ENCODE results near the gene SLC11A2. TPM values are rescaled to one million over a fixed set of nuclear protein-coding genes. Genes with fewer than 3 reads are reported as not detected.
"Not testable (repeated sequence)": the region's sequence is repeated elsewhere in the genome, so short reads cannot be mapped to it uniquely, and the experiment has no call there.

SLC11A2 gene
- total RNA-seq, 2 experiments from 2014 or later = 31.0 to 32.9 TPM

DNA sequence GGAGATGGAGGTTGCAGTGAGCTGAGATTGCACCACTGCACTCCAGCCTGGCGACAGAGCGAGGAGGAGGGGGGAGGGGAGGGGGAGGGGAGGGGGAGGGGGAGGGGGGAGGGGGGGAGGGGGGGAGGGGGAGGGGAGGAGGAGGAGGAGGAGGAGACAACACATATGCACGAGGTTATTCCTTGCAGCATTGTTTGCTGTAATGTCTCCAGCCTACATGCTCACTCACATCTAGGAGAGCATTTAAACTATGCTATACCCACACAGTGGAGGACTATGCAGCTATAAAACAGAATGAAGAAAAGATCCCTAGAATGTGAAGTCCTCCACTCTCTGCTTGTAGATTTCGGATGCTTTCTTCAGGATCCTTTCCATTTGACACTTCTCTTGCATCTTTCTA lies 77.4 kb downstream of the SLC11A2 start:
- H3K4me3 Mint-ChIP-seq = no peak overlapping the region
- DNase-seq (no peak), ATAC-seq (no peak)
- H3K27me3 Mint-ChIP-seq = no peaks in the 10 kb centered on the region
- ChIA-PET POLR2A (no interaction called here), CTCF (no interaction called here)
- no peaks in the 10 kb centered on the region for H3K9me3 Mint-ChIP-seq (ENCODE audit: low read depth)
- no peaks in the 10 kb centered on the region for H3K36me3 Mint-ChIP-seq (ENCODE audit: low read depth)
- intact Hi-C loops (cut with DNase I, micrococcal nuclease) = no loop called here
- no peak overlapping the region for H3K27ac Mint-ChIP-seq
- no peaks in the 10 kb centered on the region for H3K4me1 Mint-ChIP-seq

DNA sequence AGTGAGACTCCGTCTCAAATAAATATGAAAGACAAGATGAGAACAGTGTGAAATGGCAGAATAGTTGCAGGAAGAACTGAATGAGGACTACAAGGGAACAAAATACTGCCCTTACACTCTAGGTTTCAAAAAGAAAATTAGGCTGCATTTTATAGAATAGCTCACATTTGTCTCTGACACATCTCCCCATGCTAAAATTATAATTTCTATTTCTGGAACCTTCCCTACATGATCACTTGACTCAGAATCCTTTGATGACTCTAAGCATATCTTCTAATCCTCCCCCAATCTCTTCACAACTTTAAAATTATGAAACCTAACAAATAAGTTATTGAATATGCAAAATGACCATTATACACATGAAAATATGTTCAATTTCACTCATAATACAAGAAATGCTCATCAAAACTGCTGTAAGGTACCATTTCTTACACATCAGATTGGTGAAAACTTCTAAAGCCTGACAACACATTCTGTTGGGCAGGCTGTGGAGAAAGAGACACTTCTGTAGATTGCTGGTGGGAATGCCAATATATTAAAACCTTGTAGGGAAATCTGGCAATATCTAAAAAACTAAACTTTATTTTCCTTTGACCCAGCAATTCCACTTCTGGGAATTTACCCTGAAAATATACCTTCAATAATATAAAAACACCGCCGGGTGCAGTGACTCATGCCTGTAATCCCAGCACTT lies 78.1 kb downstream of the SLC11A2 start:
- Mint-ChIP-seq H3K4me1 (no peaks in the 10 kb centered on the region), H3K36me3 (ENCODE audit: low read depth) (no peaks in the 10 kb centered on the region), H3K4me3 (no peak overlapping the region), H3K27ac (no peak overlapping the region), H3K9me3 (ENCODE audit: low read depth) (no peaks in the 10 kb centered on the region), H3K27me3 (no peaks in the 10 kb centered on the region)
- DNase-seq = no peak
- POLR2A ChIA-PET = interaction anchor here (0.7 kb wide), 1 partner anchor 96 kb away, joined by 3 read pairs; no protein-coding TSS in a partner anchor
- ATAC-seq = no peak
- intact Hi-C loops (cut with DNase I, micrococcal nuclease) = no loop called here
- CTCF ChIA-PET = no interaction called here

DNA sequence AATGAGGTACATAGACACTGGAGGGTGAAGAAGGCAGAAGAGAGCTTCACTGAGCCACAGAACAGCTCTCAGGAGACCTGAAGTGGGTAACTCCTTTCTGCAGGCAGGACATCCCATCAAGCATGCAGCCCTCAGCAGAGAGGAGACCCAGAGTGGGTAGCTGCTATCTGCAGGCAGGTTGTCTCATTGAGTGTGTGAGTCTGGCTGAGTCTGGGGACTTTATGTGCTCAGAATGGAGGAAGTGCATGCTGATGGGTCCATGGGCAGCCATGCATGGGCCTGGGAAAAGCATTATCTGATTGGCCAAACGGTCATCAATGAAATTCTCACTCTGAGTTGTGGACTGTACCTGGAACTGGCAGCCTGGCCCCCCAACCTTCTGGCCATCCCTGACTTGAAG lies 88.5 kb downstream of the SLC11A2 start:
- H3K27me3 Mint-ChIP-seq = no peaks in the 10 kb centered on the region
- H3K36me3 Mint-ChIP-seq (ENCODE audit: low read depth) = peaks cover 3% of the 10 kb centered on the region
- ATAC-seq = no peak
- H3K9me3 Mint-ChIP-seq (ENCODE audit: low read depth) = peaks cover 3% of the 10 kb centered on the region
- intact Hi-C loops (cut with DNase I, micrococcal nuclease) = no loop called here
- POLR2A ChIA-PET = no interaction called here
- CTCF ChIA-PET = interaction anchor here (0.6 to 2.1 kb wide), 3 partner anchors 13 to 1829 kb away, joined by 3 to 5 read pairs (median 3); a partner anchor contains a TSS
- H3K4me1 Mint-ChIP-seq = peaks cover 8% of the 10 kb centered on the region
- DNase-seq = no peak
- no peak overlapping the region for H3K27ac Mint-ChIP-seq
- no peak overlapping the region for H3K4me3 Mint-ChIP-seq

DNA sequence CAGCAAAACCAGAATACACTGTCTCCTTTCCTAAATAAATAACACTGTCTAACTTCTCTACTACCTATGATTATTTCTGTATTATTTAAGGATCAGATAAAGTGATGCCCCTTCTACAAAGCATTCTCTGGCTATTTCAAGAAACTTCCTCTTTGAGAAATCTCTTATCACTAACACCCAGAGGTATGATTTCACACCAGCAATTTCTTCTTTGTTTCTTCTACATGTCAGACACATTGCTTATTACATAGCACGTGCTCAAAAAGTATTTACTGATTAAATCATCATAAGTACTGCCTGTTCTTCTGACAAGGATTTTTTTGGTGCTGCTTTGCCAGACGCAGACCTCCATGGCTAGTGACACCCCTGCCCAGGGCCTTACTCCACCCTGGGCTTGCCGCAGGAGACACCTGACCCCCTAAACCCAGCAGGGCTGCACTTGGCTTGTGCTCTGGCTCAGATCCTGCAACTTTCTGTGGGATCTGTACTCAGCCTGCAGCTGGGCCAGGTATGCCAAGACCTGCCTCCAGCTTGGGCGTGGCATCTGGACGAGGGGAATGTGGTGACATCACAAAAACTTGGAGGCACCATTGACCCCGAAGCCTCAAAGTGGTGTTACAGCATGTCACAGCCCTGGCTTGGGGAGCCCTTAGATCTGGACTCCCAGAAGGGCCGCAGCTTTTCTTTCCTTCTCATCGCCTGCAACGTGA lies 89.2 kb downstream of the SLC11A2 start:
- intact Hi-C loops (cut with DNase I, micrococcal nuclease) = no loop called here
- ChIA-PET POLR2A (no interaction called here), CTCF (interaction anchor here (0.6 to 2.1 kb wide), 2 partner anchors 12 to 359 kb away, joined by 3 to 5 read pairs; a partner anchor contains a TSS)
- H3K9me3 Mint-ChIP-seq (ENCODE audit: low read depth) = peaks cover 3% of the 10 kb centered on the region
- ATAC-seq (no peak), DNase-seq (no peak)
- peaks cover 10% of the 10 kb centered on the region for H3K4me1 Mint-ChIP-seq
- peaks cover 3% of the 10 kb centered on the region for H3K36me3 Mint-ChIP-seq (ENCODE audit: low read depth)
- H3K27me3 Mint-ChIP-seq = no peaks in the 10 kb centered on the region
- H3K4me3 Mint-ChIP-seq = no peak overlapping the region
- no peak overlapping the region for H3K27ac Mint-ChIP-seq

DNA sequence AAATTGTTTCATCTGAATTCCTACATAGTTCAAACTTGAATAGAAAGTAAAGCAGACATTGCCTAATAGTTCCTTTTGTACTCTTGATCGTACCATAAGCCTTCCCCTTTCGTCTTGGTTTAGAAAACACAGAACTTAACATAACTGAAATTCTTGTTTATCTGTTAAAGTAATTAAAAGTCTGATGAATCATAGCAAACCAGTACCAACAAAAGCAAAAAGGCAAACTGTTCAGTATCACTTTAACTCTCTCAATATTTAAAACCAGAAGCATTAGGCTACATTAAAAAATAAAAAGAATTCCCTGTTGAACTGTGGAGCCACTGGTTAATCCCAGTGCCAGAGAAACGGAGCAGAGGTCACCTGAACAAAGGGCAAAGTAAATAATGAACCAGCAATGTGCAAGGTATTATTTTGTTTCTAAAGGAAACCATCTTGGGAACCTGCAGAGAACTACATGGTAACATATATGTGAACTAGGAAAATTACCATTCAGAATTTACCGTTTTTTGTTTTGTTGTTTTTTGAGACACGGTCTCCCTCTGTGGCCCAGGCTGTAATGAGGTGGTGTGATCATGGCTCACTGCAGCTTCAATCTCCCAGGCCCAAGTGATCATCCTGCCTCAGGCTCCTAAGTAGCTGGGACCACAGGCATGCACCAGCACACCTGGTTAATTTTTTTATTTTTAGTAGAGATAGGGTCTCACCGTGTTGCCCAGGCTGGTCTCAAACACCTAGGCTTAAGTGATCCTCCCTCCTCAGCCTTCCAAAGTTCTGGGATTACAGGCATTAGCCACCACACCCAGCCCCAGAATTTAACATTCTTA lies 91.0 kb downstream of the SLC11A2 start:
- peaks cover 10% of the 10 kb centered on the region for H3K4me1 Mint-ChIP-seq
- no peaks in the 10 kb centered on the region for H3K27me3 Mint-ChIP-seq
- peaks cover 3% of the 10 kb centered on the region for H3K9me3 Mint-ChIP-seq (ENCODE audit: low read depth)
- ChIA-PET CTCF (no interaction called here), POLR2A (interaction anchor here (0.6 kb wide), 1 partner anchor 285 kb away, joined by 5 read pairs; no protein-coding TSS in a partner anchor)
- peaks cover 3% of the 10 kb centered on the region for H3K36me3 Mint-ChIP-seq (ENCODE audit: low read depth)
- no peak for DNase-seq
- no peak overlapping the region for H3K4me3 Mint-ChIP-seq
- intact Hi-C loops (cut with DNase I, micrococcal nuclease) = no loop called here
- H3K27ac Mint-ChIP-seq = no peak overlapping the region
- ATAC-seq = no peak

DNA sequence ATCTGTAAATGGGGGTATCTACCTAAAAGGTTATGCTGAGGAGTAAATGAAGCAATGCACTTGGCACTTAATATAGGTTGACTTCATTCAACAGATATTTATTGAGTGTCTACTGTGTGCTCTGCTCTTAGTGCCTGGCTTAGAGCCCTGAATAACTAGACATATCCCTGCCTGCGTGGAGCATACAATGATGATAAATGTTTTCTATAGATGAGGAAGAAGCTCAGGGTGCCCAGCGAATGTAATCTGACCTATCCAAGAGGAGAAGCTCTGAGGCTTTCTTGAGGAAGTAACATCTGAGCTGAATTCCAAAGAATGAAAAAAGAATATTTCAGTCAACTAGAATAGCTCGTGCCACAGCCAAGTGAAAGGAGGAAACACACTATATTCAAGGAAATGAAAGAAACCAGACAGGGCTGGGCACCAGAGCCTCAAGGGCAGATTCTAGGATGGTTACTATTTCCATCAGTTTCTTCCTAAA lies 91.8 kb downstream of the SLC11A2 start:
- H3K27ac Mint-ChIP-seq = no peak overlapping the region
- H3K27me3 Mint-ChIP-seq = no peaks in the 10 kb centered on the region
- peaks cover 10% of the 10 kb centered on the region for H3K4me1 Mint-ChIP-seq
- DNase-seq (no peak), ATAC-seq (no peak)
- POLR2A ChIA-PET = interaction anchor here (0.6 kb wide), 1 partner anchor 286 kb away, joined by 5 read pairs; no protein-coding TSS in a partner anchor
- peaks cover 3% of the 10 kb centered on the region for H3K9me3 Mint-ChIP-seq (ENCODE audit: low read depth)
- CTCF ChIA-PET = interaction anchor here (0.6 kb wide), 1 partner anchor 430 kb away, joined by 3 read pairs; no protein-coding TSS in a partner anchor
- peaks cover 3% of the 10 kb centered on the region for H3K36me3 Mint-ChIP-seq (ENCODE audit: low read depth)
- intact Hi-C loops (cut with DNase I, micrococcal nuclease) = no loop called here
- H3K4me3 Mint-ChIP-seq = no peak overlapping the region

DNA sequence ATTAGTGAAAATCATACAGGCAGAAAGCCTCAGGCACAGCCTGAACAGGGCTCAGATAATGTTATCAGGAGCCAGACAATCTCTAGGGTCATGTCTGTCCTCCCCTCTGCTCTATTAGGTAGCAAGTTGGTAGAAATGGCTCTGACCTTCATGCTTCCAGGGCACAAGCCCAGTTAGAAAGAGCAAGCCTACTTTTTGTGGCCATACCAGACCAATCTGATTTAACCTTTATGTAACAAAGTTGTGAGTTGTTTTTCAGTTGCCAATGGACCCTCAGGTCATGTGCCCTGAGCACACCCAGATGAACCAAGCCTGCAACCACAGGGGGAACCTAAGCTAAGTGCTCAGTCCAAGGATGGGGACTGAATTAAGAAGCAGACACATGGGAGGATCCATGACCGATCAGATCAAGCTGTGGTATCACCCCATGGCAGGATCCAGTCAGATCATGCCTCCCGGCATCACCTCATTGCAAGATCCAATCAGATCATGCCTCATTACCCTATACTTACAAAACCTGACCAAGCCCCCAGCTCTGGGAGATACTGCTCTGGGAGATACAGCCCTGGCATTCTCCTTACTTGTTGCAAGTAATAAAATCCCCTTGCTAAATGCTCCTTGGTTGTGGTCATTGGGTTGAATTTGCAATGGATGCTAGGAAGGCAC lies 92.6 kb downstream of the SLC11A2 start:
- Mint-ChIP-seq H3K9me3 (ENCODE audit: low read depth) (peaks cover 3% of the 10 kb centered on the region), H3K4me3 (no peak overlapping the region), H3K27ac (no peak overlapping the region), H3K36me3 (ENCODE audit: low read depth) (peaks cover 2% of the 10 kb centered on the region), H3K27me3 (no peaks in the 10 kb centered on the region), H3K4me1 (peaks cover 10% of the 10 kb centered on the region)
- CTCF ChIA-PET = interaction anchor here (0.6 kb wide), 1 partner anchor 108 kb away, joined by 3 read pairs; no protein-coding TSS in a partner anchor
- POLR2A ChIA-PET = no interaction called here
- ATAC-seq (peak; percentile 40), DNase-seq (no peak)
- intact Hi-C loops (cut with DNase I, micrococcal nuclease) = no loop called here

DNA sequence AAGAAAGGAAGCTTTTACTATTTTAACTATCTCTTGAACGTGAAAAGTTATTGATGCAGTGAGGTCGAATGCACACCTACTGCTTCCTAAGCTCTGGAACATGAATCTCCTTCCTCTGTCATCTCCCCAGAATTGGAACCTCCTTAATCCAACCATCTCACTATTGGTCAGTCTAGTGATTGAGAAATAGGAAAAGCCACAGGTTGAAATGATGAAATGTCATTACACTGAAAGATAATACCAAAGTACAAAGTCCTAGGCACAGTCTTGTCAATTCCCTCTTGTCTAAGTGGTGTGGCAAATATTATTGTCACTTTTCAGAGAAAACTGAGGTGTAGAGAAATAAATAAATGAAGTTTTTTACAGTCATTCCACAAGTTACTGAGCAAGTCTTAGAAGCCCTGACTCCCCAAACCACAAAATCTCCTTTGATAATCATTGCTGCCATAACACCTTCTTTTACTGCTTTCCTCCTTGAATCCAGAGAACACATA lies 93.3 kb downstream of the SLC11A2 start:
- DNase-seq (no peak), ATAC-seq (peak; percentile 70)
- H3K36me3 Mint-ChIP-seq (ENCODE audit: low read depth) = no peaks in the 10 kb centered on the region
- no peak overlapping the region for H3K4me3 Mint-ChIP-seq
- CTCF ChIA-PET = interaction anchor here (0.7 kb wide), 1 partner anchor 253 kb away, joined by 3 read pairs; no protein-coding TSS in a partner anchor
- intact Hi-C loops (cut with DNase I, micrococcal nuclease) = no loop called here
- H3K27ac Mint-ChIP-seq = no peak overlapping the region
- no peaks in the 10 kb centered on the region for H3K9me3 Mint-ChIP-seq (ENCODE audit: low read depth)
- POLR2A ChIA-PET = no interaction called here
- H3K27me3 Mint-ChIP-seq = no peaks in the 10 kb centered on the region
- H3K4me1 Mint-ChIP-seq = peaks cover 10% of the 10 kb centered on the region

DNA sequence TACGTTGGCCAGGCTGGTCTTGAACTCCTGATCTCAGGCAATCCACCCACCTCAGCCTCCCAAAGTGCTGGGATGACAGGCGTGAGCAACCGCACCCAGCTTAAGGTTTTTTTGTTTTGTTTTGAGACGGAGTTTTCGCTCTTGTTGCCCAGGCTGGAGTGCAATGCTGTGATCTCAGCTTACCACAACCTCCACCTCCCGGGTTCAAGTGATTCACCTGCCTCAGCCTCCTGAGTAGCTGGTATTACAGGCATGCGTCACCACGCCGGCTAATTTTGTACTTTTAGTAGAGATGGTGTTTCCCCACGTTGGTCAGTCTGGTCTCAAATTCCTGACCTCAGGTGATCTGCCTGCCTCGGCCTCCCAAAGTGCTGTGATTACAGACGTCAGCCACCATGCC lies 95.7 kb downstream of the SLC11A2 start:
- DNase-seq = peak; percentile 34
- H3K27ac Mint-ChIP-seq; H3K36me3 Mint-ChIP-seq (ENCODE audit: low read depth); intact Hi-C loops (cut with DNase I, micrococcal nuclease); H3K9me3 Mint-ChIP-seq (ENCODE audit: low read depth); CTCF ChIA-PET; ATAC-seq; H3K4me3 Mint-ChIP-seq; H3K27me3 Mint-ChIP-seq; POLR2A ChIA-PET: not testable (repeated sequence)
- H3K4me1 Mint-ChIP-seq = peaks cover 10% of the 10 kb centered on the region

DNA sequence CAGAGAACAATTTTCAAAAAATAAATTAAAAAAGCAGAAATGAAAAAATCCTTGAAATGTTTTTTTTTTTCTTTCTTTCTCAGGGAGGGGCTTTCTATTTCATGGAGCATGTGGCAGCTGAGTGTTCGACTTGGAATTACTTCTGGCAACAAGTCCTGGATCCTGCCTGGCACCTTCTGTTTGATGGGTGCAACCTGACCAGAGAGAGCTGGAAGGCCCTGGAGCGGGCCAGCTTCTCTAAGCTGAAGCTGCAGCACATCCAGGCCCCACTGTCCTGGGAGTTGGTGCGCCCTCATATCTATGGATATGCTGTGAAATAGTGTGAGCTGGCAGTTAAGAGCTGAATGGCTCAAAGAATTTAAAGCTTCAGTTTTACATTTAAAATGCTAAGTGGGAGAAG lies 96.4 kb downstream of the SLC11A2 start:
- Mint-ChIP-seq H3K9me3 (ENCODE audit: low read depth) (no peaks in the 10 kb centered on the region), H3K4me1 (peaks cover 16% of the 10 kb centered on the region), H3K27ac (no peak overlapping the region), H3K36me3 (ENCODE audit: low read depth) (no peaks in the 10 kb centered on the region), H3K4me3 (no peak overlapping the region), H3K27me3 (no peaks in the 10 kb centered on the region)
- ATAC-seq (no peak), DNase-seq (no peak)
- intact Hi-C loops (cut with DNase I, micrococcal nuclease) = no loop called here
- ChIA-PET CTCF (no interaction called here), POLR2A (no interaction called here)

Data from activated CD4-positive, alpha-beta T cell treated with anti-CD3 and anti-CD28 coated beads for 36 hours (primary cell).